Fibroblast of villous mesenchyme (primary cell): ENCODE data around the gene IGDCC3. TPM values are rescaled to one million over a fixed set of nuclear protein-coding genes. Genes with fewer than 3 reads are reported as not detected.

Experiments
- DNase-seq: peaks from one replicate; pipeline ENCODE4 v3.0.0-alpha.2; 2010; ENCODE audit warnings: low read depth
- H3K4me3 ChIP-seq: 2 replicates; pipeline ENCODE4 v1.5.1; 2011; ENCODE audit warnings: low read depth, mild to moderate bottlenecking, low read length
- CTCF ChIP-seq: IDR thresholded peaks from 2 replicates; pipeline ENCODE4 v1.5.1; 2012; ENCODE audit warnings: low read depth, mild to moderate bottlenecking, low read length; ENCODE audit not compliant: insufficient read depth
- total RNA-seq: library from RNA; depleted of rRNA; stranded (reverse); fragments of >200 nt; gene quantifications from 2 replicates; pipeline ENCODE4 v1.2.3, GENCODE V29; 2012

Gene IGDCC3
- total RNA-seq, 1 donor, result under 0.01 TPM

- DNase-seq, result no peak
- no peak for TF ChIP-seq CTCF
These were observed 44.5 kb downstream of the IGDCC3 start for GRCh38 chr15:65333148-65333820.

GRCh38 chr15:65332391-65333147, 45.2 kb downstream of the IGDCC3 start:
- TF ChIP-seq CTCF, result no peak
- DNase-seq, result no peak
- H3K4me3 ChIP-seq, result no peak overlapping the region

More at GRCh38 chr15:65333148-65333820, 44.5 kb downstream of the IGDCC3 start:
- H3K4me3 ChIP-seq, result no peak overlapping the region

- TF ChIP-seq CTCF, result no peak
- no peak overlapping the region for H3K4me3 ChIP-seq
- DNase-seq, result no peak
These were observed 46.0 kb downstream of the IGDCC3 start for GRCh38 chr15:65331811-65332210.

GRCh38 chr15:65330934-65331645, 46.7 kb downstream of the IGDCC3 start:
- no peak for TF ChIP-seq CTCF
- DNase-seq, result no peak
- H3K4me3 ChIP-seq, result no peak overlapping the region

GRCh38 chr15:65329984-65330735, 47.6 kb downstream of the IGDCC3 start:
- no peak overlapping the region for H3K4me3 ChIP-seq
- no peak for DNase-seq
- no peak for TF ChIP-seq CTCF

GRCh38 chr15:65329288-65329983, 48.4 kb downstream of the IGDCC3 start:
- TF ChIP-seq CTCF, result no peak
- no peak overlapping the region for H3K4me3 ChIP-seq
- DNase-seq, result no peak
